ENCODE results near the gene CREB5.

DNA sequence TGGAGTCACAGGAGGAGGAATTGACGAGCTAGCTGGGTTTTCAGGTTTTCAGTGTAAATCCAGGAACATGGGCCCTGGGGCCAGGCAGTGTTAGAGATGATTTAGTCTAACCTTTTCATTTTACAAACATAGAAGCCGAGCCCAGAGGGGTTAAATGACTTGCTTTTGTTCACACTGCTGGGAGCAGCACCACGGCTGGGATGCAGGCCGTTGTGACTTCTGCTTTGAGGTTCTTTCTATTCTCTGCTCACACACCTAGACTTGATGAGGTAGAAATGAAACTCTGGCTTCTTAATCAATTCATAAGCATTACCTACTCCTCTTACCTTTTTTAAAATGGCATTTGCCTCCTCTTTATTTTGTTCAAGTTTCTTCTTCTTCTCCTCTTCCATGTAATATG, 36.4 kb downstream of the CREB5 start:
- TF ChIP-seq, protein P1, sequence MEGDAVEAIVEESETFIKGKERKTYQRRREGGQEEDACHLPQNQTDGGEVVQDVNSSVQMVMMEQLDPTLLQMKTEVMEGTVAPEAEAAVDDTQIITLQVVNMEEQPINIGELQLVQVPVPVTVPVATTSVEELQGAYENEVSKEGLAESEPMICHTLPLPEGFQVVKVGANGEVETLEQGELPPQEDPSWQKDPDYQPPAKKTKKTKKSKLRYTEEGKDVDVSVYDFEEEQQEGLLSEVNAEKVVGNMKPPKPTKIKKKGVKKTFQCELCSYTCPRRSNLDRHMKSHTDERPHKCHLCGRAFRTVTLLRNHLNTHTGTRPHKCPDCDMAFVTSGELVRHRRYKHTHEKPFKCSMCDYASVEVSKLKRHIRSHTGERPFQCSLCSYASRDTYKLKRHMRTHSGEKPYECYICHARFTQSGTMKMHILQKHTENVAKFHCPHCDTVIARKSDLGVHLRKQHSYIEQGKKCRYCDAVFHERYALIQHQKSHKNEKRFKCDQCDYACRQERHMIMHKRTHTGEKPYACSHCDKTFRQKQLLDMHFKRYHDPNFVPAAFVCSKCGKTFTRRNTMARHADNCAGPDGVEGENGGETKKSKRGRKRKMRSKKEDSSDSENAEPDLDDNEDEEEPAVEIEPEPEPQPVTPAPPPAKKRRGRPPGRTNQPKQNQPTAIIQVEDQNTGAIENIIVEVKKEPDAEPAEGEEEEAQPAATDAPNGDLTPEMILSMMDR (IDR thresholded peaks at IDR 0.05; ENCODE audit: poor library complexity, severe bottlenecking): no peak
- TF ChIP-seq EP300 (conservative IDR thresholded peaks at IDR 0.05; ENCODE audit: poor library complexity, severe bottlenecking): no peak
- no peak for TF ChIP-seq EZH2 (IDR thresholded peaks at IDR 0.05; ENCODE audit: borderline replicate concordance, insufficient read depth, low read length, poor library complexity, severe bottlenecking)
- no peak for TF ChIP-seq TAF1 (IDR thresholded peaks at IDR 0.05; ENCODE audit: low read depth)
- no peak for TF ChIP-seq POLR2AphosphoS5 (IDR thresholded peaks at IDR 0.05)
- TF ChIP-seq, protein P2, sequence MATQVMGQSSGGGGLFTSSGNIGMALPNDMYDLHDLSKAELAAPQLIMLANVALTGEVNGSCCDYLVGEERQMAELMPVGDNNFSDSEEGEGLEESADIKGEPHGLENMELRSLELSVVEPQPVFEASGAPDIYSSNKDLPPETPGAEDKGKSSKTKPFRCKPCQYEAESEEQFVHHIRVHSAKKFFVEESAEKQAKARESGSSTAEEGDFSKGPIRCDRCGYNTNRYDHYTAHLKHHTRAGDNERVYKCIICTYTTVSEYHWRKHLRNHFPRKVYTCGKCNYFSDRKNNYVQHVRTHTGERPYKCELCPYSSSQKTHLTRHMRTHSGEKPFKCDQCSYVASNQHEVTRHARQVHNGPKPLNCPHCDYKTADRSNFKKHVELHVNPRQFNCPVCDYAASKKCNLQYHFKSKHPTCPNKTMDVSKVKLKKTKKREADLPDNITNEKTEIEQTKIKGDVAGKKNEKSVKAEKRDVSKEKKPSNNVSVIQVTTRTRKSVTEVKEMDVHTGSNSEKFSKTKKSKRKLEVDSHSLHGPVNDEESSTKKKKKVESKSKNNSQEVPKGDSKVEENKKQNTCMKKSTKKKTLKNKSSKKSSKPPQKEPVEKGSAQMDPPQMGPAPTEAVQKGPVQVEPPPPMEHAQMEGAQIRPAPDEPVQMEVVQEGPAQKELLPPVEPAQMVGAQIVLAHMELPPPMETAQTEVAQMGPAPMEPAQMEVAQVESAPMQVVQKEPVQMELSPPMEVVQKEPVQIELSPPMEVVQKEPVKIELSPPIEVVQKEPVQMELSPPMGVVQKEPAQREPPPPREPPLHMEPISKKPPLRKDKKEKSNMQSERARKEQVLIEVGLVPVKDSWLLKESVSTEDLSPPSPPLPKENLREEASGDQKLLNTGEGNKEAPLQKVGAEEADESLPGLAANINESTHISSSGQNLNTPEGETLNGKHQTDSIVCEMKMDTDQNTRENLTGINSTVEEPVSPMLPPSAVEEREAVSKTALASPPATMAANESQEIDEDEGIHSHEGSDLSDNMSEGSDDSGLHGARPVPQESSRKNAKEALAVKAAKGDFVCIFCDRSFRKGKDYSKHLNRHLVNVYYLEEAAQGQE (IDR thresholded peaks at IDR 0.05; ENCODE audit: borderline replicate concordance): no peak
